Measurements from ENCODE around the gene ZNF778. TPM values are rescaled to one million over a fixed set of nuclear protein-coding genes. Genes with fewer than 3 reads are reported as not detected.

Gene ZNF778
- total and polyA plus RNA-seq, 2 of the 13 experiments (the other 11 are each of a cell fraction or from before 2014, with no cell fraction given), result 3.8 to 7.2 TPM

GRCh38 chr16:89193576-89194293, 23.8 kb upstream of the ZNF778 start (continued):
- TF ChIP-seq NFIB (CRISPR knock-in tag; IDR thresholded peaks at IDR 0.05; ENCODE audit: borderline replicate concordance) (0 out of 2 replicates have a peak, but pooled peaks have one; percentile 38), ZNF891 (CRISPR knock-in tag; IDR thresholded peaks at IDR 0.05) (no peak), ZNF33A (CRISPR knock-in tag; IDR thresholded peaks at IDR 0.05; ENCODE audit: borderline replicate concordance) (no peak), MYC (CRISPR knock-in tag; IDR thresholded peaks at IDR 0.05; ENCODE audit: borderline replicate concordance) (peak; percentile 26; the same call in 1 of the 2 replicates), TP53 (CRISPR knock-in tag; conservative IDR thresholded peaks at IDR 0.05) (no peak), POLR2A (IDR thresholded peaks at IDR 0.05; ENCODE audit: insufficient read depth in 1 of 2, low read depth in 2 of 2, low read length in 2 of 2) (peak in 1 of 2 experiments; percentile 7; a peak in 1 of 4 replicates), ZNF12 (CRISPR knock-in tag; IDR thresholded peaks at IDR 0.05) (no peak), SRY (CRISPR knock-in tag; IDR thresholded peaks at IDR 0.05) (0 out of 2 replicates have a peak, but pooled peaks have one; percentile 50)

GRCh38 chr16:89194340-89195311, 22.9 kb upstream of the ZNF778 start:
- WGBS (ENCODE audit: low lambda C conversion rate), result 85% methylated on average over 23 of the region's 45 CpGs
- TF ChIP-seq ZC3H13 (CRISPR knock-in tag; IDR thresholded peaks at IDR 0.05) (peak; percentile 37; the same call in 1 of the 2 replicates), POLR2G (IDR thresholded peaks at IDR 0.05; ENCODE audit: low read depth, low read length) (peak; percentile 69), TEF (CRISPR knock-in tag; IDR thresholded peaks at IDR 0.05) (no peak), ZNF768 (CRISPR knock-in tag; IDR thresholded peaks at IDR 0.05) (peak; percentile 7; the same call in 1 of the 2 replicates), AKAP8 (CRISPR knock-in tag; IDR thresholded peaks at IDR 0.05) (0 out of 2 replicates have a peak, but pooled peaks have one; percentile 6), AGO1 (IDR thresholded peaks at IDR 0.05; ENCODE audit: low read depth, low read length, poor library complexity, severe bottlenecking) (peak; percentile 4), ZFYVE20 (CRISPR knock-in tag; IDR thresholded peaks at IDR 0.05; ENCODE audit: borderline replicate concordance, low read depth) (0 out of 2 replicates have a peak, but pooled peaks have one; percentile 22), RBM22 (optimal IDR thresholded peaks at IDR 0.05; ENCODE audit: low read length) (peak; percentile 19), KDM2A (CRISPR knock-in tag; IDR thresholded peaks at IDR 0.05; ENCODE audit: borderline replicate concordance, low read depth) (0 out of 2 replicates have a peak, but pooled peaks have one; percentile 43), NONO (IDR thresholded peaks at IDR 0.05) (no peak), NONO (CRISPR knock-in tag; conservative IDR thresholded peaks at IDR 0.05) (0 out of 2 replicates have a peak, but pooled peaks have one; percentile 32), PCBP1 (IDR thresholded peaks at IDR 0.05; ENCODE audit: borderline replicate concordance, low read depth, low read length) (0 out of 2 replicates have a peak, but pooled peaks have one; percentile 28), NR1H2 (CRISPR knock-in tag; IDR thresholded peaks at IDR 0.05; ENCODE audit: borderline replicate concordance, low read depth) (no peak), PHF8 (CRISPR knock-in tag; IDR thresholded peaks at IDR 0.05) (0 out of 2 replicates have a peak, but pooled peaks have one; percentile 36)

More at GRCh38 chr16:89194340-89195311, 22.9 kb upstream of the ZNF778 start:
- no peak overlapping the region for H3K4me3 ChIP-seq (replicated peaks in 1 of 3; ENCODE audit: insufficient read depth in 1 of 3, low read depth in 2 of 3, low read length in 3 of 3)
- POLR2A ChIA-PET, result no interaction called here
- H3K27me3 ChIP-seq (ENCODE audit: control insufficient read depth in 1 of 2, insufficient read depth in 2 of 2, low read length in 2 of 2), result no peaks in the 10 kb centered on the region; a peak in 1 of 5 replicates
- H3K4me1 ChIP-seq (ENCODE audit: insufficient read depth, low read length), result peaks cover 53% of the 10 kb centered on the region
- in situ Hi-C loops (cut with HindIII; ENCODE audit: extremely low pct_ligation_motif_present, low pct_unique_long_range_greater_than_20kb), result no loop called here
- intact Hi-C loops (cut with micrococcal nuclease; ENCODE audit: unreplicated experiment), result no loop called here
- no peak overlapping the region for H3K4me2 ChIP-seq (ENCODE audit: low read depth, low read length)
- DNase-seq (ENCODE audit: low spot score) (peak; percentile 0), ATAC-seq (no peak), FAIRE-seq (no peak)
- peaks cover 13% of the 10 kb centered on the region; the same call in 1 of the 2 replicates for H4K20me1 ChIP-seq (ENCODE audit: insufficient read depth, low read length)
- H3K27ac ChIP-seq (ENCODE audit: extremely low read length, insufficient read depth, low read length), result peak overlapping the region; percentile 10
- H2AFZ ChIP-seq (ENCODE audit: low read length), result no peak overlapping the region
- H3K79me2 ChIP-seq (ENCODE audit: insufficient read depth, low read length), result peaks cover 12% of the 10 kb centered on the region
- peaks cover 0 to 3% of the 10 kb centered on the region in 2 experiments; a peak in 1 of 5 replicates for H3K36me3 ChIP-seq (replicated peaks in 1 of 2; ENCODE audit: control insufficient read depth in 1 of 2, insufficient read depth in 2 of 2, low read length in 2 of 2)
- CTCF ChIA-PET (ENCODE audit: low intra/inter-chr PET ratio, low total read pairs), result no interaction called here
- BruUV-seq (replicated peaks), result TSS peak; percentile 47
- H3K9ac ChIP-seq (ENCODE audit: insufficient read depth, low read depth, low read length), result no peak overlapping the region
- no peaks in the 10 kb centered on the region for H3K9me3 ChIP-seq (ENCODE audit: low read length)

All from HepG2 (cell line).